GM06990 (cell line): ENCODE results near the gene C1orf21.

Source experiments
- DNase-seq: peaks from one replicate; pipeline ENCODE4 v3.0.0-alpha.2; 2011; ENCODE audit not compliant: insufficient read length; ENCODE audit errors: extremely low read depth
- H3K27me3 ChIP-seq: replicated peaks from 2 replicates; pipeline ENCODE4 v1.6.0; 2011; ENCODE audit warnings: low read length; ENCODE audit not compliant: control insufficient read depth, insufficient read depth
- H3K36me3 ChIP-seq: 2 replicates; pipeline ENCODE4 v1.5.1; 2011; ENCODE audit warnings: low read length; ENCODE audit not compliant: control insufficient read depth, insufficient read depth
- H3K4me3 ChIP-seq: replicated peaks from 2 replicates; pipeline ENCODE4 v1.5.1; 2011; ENCODE audit warnings: low read depth, mild to moderate bottlenecking, control low read depth, low read length
- CTCF ChIP-seq: IDR thresholded peaks from 2 replicates; pipeline ENCODE4 v1.5.1; 2011; ENCODE audit warnings: low read length, control low read depth, mild to moderate bottlenecking, inconsistent platforms; ENCODE audit not compliant: insufficient read depth, poor library complexity, severe bottlenecking

C1orf21 gene

GRCh38 chr1:184427722-184428121, 40.9 kb downstream of the C1orf21 start:
- Histone ChIP-seq H3K27me3 (no peaks in the 10 kb centered on the region), H3K4me3 (no peak overlapping the region), H3K36me3 (no peaks in the 10 kb centered on the region)
- no peak for DNase-seq
- TF ChIP-seq CTCF = no peak

- TF ChIP-seq CTCF = no peak
- H3K4me3 ChIP-seq = no peak overlapping the region
- DNase-seq = no peak
Observed at GRCh38 chr1:184428604-184429003, 41.8 kb downstream of the C1orf21 start.

GRCh38 chr1:184429335-184429734, 42.5 kb downstream of the C1orf21 start:
- no peak for TF ChIP-seq CTCF
- Histone ChIP-seq H3K36me3 (no peaks in the 10 kb centered on the region), H3K27me3 (no peaks in the 10 kb centered on the region), H3K4me3 (no peak overlapping the region)
- DNase-seq = no peak

More at GRCh38 chr1:184428604-184429003, 41.8 kb downstream of the C1orf21 start:
- Histone ChIP-seq H3K27me3 (no peaks in the 10 kb centered on the region), H3K36me3 (no peaks in the 10 kb centered on the region)

- H3K36me3 ChIP-seq = no peaks in the 10 kb centered on the region
- DNase-seq = no peak
- no peaks in the 10 kb centered on the region; the same call in 1 of the 2 replicates for H3K27me3 ChIP-seq
- TF ChIP-seq CTCF = no peak
- no peak overlapping the region for H3K4me3 ChIP-seq
Observed at GRCh38 chr1:184433956-184434502, 47.2 kb downstream of the C1orf21 start.

- Histone ChIP-seq H3K4me3 (no peak overlapping the region), H3K36me3 (no peaks in the 10 kb centered on the region), H3K27me3 (no peaks in the 10 kb centered on the region; the same call in 1 of the 2 replicates)
- DNase-seq = no peak
- no peak for TF ChIP-seq CTCF
Observed at GRCh38 chr1:184437291-184437690, 50.5 kb downstream of the C1orf21 start.

GRCh38 chr1:184438363-184438762, 51.5 kb downstream of the C1orf21 start:
- Histone ChIP-seq H3K27me3 (no peaks in the 10 kb centered on the region; the same call in 1 of the 2 replicates), H3K4me3 (no peak overlapping the region), H3K36me3 (no peaks in the 10 kb centered on the region)
- TF ChIP-seq CTCF = no peak
- no peak for DNase-seq
